T follicular helper cell (primary cell): ENCODE measurements around the gene FMN2.

Source experiments
- DNase-seq: peaks from one replicate; pipeline ENCODE4 v3.0.0-alpha.2; 2020; ENCODE audit warnings: low read depth

Gene FMN2

DNA sequence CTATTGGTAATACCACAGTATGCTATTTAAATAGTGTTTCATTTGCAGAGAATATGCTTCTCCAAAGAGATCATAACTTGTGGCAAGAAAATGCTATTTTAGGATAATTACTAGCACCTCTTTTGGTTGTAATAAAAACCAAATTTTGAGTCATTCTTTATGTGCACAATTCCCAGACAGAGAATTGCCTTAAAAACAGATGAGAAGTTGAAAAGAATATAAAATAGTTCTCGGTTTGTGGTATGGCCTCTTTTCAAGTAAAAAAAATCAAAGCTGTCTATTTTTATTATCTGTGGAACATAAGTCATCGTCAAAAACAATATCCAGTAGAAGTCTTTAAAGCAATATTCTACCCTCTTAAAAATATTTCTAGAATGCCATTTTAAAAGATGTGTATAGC is 334.4 kb downstream of the FMN2 start:
- DNase-seq, result no peak

DNA sequence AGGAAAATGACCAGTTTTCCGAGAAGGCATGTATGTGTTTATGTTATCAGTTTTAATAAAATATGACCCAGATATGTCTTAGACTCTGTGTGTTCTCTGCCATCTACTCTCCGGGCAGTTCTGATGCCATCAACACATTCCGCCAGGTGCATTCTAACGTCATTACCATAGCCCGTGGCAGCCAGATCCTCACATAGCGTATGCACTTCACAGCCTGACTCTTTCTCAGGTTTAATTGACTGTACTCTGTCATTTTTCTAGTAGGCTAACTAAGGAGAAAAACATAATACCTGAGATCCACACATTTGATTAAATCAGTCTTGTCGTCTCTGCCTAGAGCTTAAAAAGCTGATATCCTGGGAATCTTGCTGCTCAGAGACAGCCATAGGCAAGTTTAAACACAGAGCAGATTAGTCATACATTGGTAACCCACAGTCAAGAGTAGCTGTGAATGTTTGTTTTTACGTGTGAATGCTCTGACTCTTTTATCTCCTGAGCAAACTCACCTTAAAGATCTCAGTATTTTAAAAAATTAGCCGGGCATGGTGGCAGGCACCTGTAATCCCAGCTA is 344.4 kb downstream of the FMN2 start:
- no peak for DNase-seq

DNA sequence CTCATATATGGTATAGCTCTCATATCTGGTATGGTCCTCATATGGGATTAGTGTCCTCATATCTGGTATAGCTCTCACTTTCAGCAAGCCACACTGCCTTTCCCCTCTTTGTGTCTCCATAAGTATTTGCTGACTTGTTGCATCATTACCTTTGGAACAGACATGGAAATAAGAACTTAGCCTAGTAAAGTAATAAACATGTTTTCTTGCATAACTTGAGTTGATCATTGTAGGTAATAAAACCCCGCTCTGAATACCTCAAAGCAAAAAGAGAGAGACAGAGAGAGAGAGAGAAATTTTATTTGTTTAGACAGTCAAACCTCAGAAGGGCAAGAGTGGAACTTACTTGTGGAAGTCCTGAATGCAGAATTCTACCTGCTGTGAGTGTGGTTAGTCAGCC is 350.0 kb downstream of the FMN2 start:
- DNase-seq, result no peak

DNA sequence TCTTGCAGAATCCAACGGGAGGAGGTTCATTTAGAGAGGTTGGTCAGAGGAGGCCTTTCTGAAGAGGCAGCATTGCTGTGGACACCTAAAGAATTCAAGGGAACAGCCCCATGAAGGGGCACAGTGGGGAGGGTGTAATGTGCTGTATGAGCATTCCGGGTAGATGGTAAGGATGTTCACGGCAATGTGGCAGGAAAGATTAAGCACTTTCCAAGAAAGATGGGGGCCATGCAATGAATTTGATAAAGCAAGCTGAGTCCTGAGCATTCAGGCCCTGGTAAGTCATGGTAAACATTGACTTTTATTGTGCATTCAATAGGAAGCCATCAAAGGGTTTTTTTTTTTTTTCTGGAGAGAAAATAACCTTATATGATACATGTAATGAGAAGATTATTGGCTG is 353.7 kb downstream of the FMN2 start:
- no peak for DNase-seq

DNA sequence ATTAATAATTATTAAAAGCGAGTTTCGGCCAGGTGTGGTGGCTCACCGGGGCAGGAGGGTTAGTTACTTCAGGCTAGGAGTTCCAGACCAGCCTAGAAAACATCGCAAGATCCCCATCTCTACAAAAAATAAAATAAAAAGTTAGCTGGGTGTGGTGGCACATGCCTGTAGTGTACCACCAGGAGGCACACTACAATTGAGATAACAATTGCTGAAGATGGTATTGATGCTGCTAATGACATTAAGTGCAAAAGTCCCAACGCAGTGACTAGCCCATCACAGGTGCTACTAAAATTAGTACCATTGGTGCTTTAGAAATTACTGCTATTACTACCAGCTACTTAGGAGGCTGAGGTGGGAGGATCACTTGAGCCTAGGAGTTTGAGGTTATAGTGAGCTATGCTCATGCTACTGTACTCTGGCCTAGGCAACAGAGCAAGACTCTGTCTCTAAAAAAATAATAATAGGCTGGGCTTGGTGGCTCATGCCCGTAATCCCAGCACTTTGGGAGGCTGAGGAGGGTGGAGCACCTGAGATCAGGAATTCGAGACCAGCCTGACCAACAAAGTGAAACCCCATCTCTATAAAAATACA is 363.6 kb downstream of the FMN2 start:
- no peak for DNase-seq

DNA sequence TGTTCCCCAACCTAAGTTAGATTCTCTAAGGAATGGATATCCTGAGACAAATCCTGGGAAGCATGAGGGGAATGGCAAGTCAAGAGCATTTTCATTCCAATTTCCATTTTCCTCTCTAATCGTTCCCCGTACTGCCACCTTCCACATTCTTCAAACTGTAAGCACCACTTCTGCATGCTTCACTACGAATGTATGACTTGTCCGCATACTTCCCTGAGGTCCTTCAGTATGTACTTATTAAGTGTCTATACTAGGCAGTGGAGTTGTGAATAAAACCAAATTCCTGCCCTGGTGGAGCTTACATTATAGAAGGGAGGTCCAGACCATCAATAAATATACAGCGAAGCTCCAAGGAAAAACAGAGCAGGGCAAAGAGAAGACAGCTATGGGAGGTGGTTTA is 365.5 kb downstream of the FMN2 start:
- DNase-seq, result no peak

DNA sequence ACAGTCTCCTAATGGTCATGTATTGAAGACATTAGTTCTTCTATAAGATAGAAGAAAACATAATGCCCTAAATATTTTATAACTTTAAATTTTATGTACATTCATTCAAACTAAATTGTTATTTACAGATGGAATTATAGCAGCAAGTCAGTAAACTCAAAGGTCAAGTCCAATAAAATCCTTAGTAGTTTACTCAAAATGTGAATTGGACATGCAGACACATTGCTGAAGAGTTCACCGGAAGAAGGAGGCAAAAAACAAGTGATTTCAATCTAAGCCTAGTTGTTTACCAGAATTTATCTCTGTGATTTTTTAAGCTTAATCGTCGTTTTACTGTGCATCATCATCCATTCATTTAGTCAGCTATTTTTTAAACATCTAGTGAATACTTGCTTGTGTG is 370.6 kb downstream of the FMN2 start:
- no peak for DNase-seq

DNA sequence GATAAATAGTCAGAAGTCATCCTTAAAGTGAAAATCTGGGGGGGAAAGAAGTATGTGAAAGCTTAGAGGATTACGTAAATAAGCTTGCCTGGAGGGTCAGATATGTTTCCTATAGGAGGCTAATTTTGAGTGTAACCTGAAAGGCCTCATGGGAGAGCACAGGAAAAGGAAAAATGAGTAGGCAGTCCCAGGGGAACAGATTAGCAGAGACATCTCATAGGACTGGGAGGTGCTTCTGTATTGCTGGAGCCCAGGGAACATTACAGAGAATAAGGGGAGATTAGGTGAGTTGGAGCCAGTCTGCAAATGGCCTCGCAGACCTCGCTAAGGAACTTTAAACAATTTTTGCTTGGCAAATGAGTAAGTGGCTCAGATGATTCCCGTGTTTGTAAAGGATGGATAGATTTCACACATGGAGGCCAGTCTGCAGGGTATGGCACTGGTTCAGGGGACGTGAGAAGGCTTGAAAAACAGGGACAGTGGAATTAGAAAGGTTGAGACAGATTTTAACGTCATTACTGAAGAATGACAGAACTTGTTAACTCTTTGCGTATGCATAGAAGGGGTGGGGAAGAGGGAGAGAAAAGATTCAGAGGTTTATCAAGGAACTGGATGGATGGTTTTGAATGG is 371.2 kb downstream of the FMN2 start:
- no peak for DNase-seq

DNA sequence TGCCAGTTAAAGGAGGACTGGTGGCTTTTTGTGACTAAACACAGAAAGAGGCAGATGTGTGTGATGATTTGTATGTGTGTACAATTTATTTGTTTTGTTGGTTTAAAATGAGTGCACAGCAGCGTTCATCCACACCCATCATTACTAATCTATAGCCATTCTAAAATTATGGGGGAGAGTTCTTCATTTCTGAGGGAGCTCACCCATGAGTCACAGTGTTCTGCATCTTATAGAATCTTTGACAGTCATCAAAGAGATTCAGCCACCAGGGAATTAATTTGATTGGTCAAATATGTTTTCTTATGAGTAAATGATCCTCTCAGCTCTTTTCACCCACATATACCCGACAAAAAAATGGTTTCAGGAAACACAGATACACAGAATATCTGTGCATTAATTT is 372.4 kb downstream of the FMN2 start:
- DNase-seq, result no peak

DNA sequence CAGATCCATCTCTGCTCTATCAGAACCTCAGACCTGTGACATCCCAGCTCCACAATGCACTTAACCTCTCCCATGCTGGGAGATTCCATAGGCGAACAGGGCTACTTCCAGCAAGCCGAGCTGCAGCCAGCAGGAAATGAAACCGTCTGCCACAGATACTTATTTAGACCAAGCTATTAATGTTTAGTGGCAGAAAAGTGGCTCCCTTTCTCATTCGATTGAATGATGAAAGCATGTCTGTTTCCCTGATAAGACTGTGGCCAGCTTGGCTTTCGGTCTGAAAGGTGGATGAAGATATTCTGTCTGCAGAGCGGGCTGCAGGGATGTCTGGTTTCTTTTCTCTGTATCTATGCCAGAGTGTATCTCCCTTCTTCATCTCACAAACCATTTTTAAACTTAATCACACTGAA is 373.9 kb downstream of the FMN2 start:
- no peak for DNase-seq

DNA sequence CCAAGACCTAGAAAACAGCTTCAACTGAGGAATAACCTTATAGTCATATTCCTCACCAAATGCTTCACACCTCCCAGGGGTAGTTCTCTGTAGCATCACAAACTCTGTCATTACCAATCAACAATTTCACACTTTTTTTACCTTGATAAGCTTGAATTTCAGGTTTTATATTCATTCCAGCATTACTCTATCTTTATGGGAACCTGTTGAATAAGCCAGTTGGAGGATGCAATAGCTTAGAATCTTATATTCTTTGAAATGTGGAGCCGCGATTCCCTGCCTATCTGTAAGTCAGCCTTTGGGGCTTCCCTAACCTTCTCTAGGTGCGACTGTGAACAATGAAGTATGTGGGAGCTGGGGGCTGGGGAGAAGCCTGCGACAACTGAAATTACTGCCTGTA is 374.8 kb downstream of the FMN2 start:
- DNase-seq, result no peak

DNA sequence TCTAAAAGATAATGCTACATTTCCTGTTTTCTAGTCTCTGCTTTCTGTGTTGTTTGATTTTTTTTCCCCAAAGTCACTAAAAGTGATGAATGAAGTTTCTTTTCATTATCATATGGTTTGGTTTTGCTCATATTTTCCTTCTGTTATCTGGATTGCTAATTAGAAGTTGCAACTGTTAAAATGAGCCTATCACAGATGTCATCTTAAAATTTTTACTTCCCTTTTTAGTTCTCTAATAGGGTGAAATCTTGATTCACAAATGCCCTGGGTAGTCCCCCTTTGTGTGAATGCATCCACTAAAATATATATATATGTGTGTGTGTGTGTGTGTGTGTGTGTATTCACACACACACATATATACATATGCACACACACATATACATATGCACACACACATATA is 376.2 kb downstream of the FMN2 start:
- no peak for DNase-seq

DNA sequence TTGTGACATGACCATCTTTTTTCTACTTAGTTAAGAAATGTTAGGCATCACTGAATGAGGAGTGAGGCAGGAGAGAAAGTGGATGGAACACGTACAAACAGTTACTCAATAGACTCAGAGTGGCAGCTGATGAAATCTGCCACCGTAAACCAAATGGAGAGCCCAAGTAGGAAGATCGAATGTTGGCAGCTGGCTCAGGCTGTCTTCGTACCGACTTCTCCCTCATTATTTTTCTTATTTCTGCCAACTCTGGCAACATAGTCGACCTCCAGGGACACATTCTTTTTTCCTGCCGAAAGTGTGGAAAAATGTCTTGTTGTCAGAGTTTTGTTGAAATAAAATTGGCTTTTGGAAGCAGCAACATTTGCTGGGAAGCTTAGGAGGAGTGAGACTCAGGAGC is 377.0 kb downstream of the FMN2 start:
- DNase-seq, result no peak

DNA sequence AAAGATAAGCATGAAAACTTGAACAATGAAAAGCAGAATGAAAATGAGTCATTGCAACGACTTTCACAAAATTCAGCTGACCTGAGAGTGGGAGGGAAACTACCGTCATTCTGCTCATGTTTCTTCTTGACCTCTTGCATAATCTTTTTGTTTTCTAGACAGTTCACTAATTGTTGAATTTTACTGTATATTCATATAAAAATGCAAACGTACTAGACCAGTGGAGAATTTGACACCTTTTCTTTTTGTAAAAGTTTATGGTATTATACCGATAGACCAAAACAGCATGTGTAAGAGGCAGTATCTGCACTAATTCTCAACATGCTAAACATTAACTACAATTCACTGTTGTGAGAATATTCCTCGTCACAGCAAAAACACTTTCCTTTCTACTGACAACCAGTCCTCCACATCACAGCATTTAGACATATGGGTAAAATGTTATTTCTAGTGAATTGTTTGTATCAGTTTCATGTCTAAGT is 382.5 kb downstream of the FMN2 start:
- no peak for DNase-seq

DNA sequence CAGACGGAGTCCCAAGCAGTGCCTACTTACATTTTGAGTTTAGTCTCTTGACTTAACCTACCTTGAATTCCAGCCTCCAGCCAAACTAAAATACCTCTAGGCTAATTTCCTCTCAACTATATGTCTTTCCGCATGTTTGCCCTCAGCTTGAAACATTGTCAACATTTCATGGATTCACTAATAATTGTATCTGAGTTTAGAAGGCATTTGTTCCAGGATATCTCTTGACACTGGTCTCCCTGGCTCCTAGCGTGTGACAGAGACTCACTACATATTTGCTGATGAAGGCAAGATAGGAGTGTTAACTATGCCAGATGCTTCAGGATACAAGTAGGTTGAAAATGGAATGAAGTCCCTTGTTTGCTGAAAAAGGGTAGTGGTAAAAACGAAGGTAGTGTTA is 384.1 kb downstream of the FMN2 start:
- DNase-seq, result no peak

DNA sequence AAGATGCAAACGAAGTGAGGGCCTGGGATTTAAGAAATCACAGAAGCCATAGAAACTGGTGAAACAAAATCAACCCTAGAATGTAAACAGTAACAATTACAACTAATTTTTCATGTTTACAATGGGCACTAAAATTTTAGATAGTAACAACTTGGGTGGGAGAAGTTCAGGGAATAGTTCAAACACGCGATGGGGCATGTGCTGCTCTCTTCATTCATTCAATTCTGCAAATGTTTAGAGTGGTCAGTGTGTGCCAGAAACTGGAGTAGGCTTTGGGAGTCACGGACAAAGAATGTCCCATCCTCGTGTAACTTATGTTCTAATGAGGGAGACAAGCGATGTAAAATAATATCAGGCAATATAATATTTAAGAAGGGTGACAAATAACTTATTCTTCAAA is 386.9 kb downstream of the FMN2 start:
- no peak for DNase-seq

DNA sequence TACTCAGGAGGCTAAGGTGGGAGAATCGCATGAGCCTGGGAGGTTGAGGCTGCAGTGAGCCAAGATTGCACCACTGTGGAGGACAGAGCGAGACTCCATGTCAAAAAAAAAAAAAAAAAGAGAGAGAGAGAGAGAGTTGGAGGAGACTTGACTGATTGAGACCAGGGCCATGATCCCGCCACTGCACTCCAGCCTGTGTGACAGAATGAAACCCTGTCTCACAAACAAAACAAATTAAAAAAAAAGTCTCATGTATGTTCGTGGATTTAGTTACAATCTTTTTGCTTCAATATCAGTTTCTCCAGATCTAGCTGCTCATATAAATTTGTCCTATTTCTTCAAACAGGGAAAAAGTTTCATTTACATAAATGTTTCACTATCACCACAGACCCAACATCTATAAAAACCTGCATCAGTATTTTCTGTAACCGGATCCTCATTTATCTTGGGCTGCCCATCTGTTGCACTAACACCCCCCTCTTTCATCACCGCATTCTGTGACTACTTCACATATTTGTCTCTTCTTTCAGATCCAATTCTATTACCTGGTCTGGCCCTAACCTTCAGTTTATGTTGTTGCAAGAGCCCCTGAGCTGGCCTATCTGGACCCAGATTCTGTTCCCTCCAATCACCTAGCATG is 393.2 kb downstream of the FMN2 start:
- no peak for DNase-seq

DNA sequence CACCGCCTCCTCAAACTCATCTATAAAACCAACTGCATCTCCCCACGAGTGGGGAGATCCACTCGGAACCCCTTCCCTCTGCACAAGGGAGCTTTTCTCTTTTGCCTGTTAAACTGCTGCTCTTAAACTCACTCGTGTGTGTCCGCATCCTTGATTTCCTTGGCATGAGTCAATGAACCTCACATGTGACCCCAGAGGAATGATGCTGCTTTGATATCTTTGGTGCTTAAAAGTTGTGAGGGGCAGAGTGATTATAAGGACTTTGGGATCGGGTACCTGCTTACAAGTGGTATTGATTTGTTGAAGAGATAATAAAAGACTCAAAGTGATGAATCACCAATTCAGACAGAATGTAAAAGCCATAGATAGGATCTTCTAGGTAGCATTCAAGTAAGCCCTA is 394.9 kb downstream of the FMN2 start:
- DNase-seq, result no peak

DNA sequence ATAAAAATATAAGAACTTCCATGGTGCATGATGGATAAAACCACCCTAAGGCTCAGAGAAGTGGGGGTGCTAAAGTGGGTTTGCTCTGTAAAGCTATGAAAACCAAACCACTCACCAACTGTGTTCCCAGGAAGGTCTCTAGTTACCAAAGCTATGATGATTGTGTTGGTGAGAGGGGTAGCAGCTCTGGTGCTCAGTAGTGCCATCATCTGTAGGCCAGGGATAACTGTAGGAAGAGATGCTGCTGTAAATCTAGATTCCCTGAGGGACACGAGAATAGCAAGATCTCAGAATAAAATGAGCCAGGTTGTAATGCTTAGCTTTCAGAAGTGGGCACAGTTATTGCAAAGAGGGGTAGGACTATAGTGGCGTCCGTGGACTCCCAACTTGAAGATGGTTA is 395.8 kb downstream of the FMN2 start:
- no peak for DNase-seq

DNA sequence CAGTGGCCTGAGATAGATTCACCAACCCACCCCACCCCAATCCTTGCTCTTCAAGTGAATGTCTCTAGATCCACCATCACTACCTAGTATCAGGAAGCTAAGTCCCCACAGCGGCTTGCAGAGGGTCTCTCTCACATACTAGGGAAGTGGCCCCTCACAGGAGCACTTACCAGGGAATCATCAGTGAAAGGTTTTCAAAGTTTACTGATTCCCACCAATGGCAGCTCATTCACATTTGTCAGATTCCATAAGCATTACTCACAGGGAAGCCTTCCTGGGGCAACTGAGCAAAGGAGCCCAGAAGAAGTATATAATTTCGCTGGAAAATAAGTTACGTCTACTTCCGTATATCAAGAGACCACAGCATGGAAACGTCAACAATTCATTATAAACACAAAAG is 399.5 kb downstream of the FMN2 start:
- DNase-seq, result no peak

DNA sequence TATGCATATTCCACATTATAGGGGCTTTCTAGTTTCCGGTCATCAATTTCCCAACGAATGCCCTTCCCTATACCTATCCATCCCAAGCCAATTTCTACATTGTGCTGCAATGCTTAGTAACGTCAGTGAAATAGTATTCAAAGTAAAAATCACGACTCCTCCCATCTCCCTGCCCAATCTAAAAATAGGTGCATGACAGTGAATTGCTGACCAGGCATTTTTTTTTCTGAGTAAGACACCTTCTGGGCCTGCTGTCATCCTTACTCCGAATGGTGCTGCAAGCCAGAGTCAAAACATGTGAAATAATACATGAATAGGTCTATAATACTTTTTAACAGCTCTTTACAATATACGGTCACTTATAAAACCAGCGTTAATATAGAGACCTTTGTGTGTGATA is 400.1 kb downstream of the FMN2 start:
- DNase-seq, result no peak

DNA sequence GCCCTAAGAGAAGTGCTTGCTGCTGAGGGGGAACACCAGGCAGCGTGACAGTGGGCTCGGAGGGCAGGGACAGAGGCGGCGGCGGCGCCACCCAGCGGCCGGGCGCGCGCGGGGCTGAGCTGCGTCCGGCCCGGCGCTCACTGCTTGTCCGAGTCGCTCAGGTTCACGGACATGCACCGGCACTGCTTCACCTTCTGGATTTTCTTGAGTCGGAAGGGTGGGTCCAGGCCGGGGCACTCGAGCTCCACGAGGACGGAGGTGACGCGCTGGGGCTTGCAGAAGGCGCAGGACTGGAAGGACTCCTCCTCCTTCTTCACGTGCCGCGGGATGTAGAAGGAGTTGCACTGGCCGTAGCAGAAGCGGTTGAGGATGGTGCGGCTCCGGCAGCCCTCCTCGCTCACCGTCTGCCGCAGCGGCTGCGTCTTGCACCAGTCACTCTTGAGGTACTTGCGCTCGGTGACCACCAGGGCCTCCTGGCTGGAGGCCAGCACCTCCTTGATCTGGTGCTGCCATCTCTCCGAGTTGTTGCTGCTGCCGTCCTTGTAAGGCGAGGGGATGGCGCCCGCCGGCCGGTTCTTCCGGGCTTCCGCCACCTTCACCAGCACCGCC is 401.3 kb downstream of the FMN2 start:
- DNase-seq, result no peak

DNA sequence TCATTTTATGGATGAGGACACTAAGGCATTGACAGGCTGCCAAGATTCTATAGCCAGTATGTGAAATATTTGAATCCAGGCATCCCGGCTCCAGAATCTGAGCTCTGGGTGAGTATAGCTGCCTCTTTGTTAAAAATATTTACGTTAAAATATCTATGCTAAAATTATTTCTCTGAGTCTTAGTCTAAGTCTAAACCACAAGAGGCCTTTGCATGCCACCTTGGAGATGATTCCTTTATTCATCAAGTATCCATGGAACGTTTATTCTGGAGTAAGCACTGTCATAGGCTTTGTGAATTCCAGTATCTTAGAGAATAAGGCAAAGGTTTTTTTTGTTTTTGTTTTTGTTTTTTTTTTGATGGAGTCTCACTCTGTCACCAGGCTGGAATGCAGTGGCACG is 403.9 kb downstream of the FMN2 start:
- DNase-seq, result no peak
